ENCODE data around the gene CALN1. TPM values are rescaled to one million over a fixed set of nuclear protein-coding genes. Genes with fewer than 3 reads are reported as not detected.
"Not testable (repeated sequence)": the region's sequence is repeated elsewhere in the genome, so short reads cannot be mapped to it uniquely, and the experiment has no call there.

Gene CALN1
- total RNA-seq, 1 experiment from 2014 or later, result not detected

DNA sequence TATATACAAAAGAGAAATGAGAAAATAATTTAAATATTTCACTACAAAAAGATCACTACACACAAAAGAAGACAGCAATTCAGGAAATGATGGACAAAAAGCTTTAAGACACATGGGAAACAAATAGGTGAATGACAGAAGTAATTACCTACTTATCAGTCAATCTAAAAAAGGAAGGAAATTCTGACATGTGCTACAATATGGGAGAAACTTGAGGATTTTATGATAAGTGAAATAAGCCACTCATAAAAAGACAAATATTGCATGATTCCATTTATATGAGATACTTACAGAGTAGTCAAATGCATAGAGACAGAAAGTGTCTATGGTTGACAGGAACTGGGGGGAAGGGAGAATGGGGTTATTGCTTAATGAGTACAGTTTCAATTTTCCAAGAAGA, 339.2 kb downstream of the CALN1 start:
- no peaks in the 10 kb centered on the region for H3K36me3 ChIP-seq

DNA sequence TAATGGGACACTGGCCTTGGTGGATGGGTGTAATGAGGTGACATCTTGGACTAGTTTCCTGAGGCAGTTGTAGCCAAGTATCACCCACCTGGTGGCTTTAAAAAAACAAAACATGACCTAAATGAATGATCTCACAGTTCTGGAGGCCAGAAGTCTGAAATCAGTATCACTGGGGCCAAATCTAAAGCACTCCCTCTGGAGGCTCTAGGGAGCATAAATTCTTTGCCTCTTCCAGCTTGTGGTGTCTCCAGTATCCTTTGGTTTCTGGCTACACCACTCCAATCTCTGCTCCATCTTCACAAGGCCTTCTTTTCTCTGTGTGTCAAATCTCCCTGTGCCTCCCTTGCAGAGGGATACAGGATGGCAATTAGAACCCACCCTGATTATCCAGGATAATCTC, 342.9 kb downstream of the CALN1 start:
- Histone ChIP-seq H3K27me3 (no peaks in the 10 kb centered on the region), H3K4me3 (no peak overlapping the region), H3K9me3 (no peaks in the 10 kb centered on the region), H3K36me3 (no peaks in the 10 kb centered on the region)
- DNase-seq, result no peak

More for the DNA sequence above, 339.2 kb downstream of the CALN1 start:
- H3K9me3 ChIP-seq, result no peaks in the 10 kb centered on the region
- DNase-seq, result no peak
- no peaks in the 10 kb centered on the region for H3K27me3 ChIP-seq
- H3K4me3 ChIP-seq, result no peak overlapping the region

DNA sequence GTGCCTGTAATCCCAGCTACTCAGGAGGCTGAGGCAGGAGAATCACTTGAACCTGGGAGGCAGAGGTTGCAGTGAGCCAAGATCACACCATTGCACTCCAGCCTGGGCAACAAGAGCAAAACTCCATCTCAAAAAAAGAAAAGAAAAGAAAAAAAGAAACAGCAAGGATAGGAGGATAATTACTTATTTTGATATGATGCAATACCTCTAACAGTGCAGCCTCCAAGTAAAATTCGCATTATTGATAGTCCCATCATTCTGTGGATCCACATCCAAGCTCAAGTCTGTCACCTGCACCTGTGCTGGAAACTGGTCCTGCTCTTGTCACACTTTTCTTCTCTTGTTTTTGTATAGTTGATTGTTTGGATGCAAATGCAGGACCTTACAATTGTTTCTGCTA, 346.4 kb downstream of the CALN1 start:
- DNase-seq, H3K9me3 ChIP-seq, H3K4me3 ChIP-seq, H3K36me3 ChIP-seq, H3K27me3 ChIP-seq: not testable (repeated sequence)

DNA sequence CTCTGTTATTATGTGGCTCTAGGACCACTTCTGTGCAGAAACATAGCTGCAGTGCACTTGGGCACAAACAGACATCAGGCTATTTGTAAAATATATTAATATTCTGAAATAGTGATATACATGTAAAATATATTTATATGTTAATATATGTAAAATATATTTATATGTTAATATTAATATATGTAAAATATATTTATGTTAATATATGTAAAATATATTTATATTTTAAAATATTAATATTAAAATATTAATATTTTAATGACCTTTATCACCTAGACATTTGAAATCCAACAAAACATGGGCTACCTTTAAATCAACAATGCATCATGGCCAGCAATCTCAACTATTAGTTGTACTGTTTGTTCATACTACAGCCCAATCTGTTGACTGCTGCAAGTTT, 347.2 kb downstream of the CALN1 start:
- no peak for DNase-seq
- no peaks in the 10 kb centered on the region for H3K27me3 ChIP-seq
- H3K4me3 ChIP-seq, result no peak overlapping the region
- no peaks in the 10 kb centered on the region for H3K9me3 ChIP-seq
- no peaks in the 10 kb centered on the region for H3K36me3 ChIP-seq

DNA sequence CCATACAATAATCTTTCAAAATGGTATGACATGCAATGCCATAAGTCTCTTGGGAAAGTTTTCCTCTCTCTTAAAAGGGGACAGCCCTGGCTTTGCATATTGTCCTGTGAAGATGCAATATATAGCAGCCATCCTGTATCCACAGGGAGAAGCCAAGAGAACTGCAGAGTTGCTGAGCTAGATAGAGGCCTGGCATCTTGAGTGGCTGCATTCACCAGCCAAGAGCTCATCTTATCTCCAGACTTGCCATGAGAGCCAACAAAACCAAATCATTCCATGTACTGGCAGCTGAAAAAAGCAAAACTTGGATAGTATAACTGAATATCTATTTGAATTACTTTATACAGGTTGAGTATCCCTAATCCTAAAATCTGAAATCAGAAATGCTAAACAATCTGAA, 348.8 kb downstream of the CALN1 start:
- no peak for DNase-seq
- Histone ChIP-seq H3K36me3 (no peaks in the 10 kb centered on the region), H3K9me3 (no peaks in the 10 kb centered on the region), H3K27me3 (no peaks in the 10 kb centered on the region), H3K4me3 (no peak overlapping the region)

DNA sequence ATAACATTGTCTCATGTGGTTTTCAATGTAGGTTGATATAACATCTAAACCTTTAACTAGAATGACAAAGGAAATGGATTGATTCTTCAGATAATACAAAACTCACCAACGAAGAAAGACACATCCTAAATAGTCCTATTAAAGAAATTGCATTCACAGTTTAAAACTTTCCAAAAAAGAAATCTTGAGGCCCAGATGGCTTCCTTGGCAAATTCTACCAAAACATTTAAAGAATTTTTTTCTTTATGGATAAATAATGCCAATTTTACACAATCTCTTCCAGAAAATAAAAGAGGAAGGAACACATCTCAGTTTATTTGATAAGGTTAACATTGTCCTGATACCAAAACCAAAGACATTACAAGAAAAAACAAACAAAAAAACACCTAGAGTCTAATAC, 349.5 kb downstream of the CALN1 start:
- Histone ChIP-seq H3K27me3 (no peaks in the 10 kb centered on the region), H3K4me3 (no peak overlapping the region), H3K36me3 (no peaks in the 10 kb centered on the region), H3K9me3 (no peaks in the 10 kb centered on the region)
- no peak for DNase-seq

DNA sequence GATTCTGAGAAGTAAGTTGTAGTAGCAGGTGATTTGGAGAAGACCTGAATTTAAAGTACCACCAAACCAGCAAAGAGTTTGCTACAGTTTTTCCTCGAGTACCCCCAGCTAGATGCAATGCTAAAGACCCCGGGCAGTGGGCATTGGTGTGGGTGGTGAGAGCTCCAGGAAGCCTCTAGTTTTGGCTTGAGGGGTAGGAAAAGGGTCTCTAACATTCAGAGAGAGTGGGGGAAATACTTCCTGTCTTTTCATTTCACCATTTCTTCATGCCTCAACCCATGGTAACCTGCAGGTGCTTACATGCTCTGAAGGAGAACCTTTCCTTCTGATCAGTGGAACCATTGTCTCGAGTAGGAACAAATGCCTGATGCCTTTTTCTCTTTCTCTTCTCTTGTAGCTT, 352.2 kb downstream of the CALN1 start:
- Histone ChIP-seq H3K36me3 (no peaks in the 10 kb centered on the region), H3K9me3 (no peaks in the 10 kb centered on the region)

DNA sequence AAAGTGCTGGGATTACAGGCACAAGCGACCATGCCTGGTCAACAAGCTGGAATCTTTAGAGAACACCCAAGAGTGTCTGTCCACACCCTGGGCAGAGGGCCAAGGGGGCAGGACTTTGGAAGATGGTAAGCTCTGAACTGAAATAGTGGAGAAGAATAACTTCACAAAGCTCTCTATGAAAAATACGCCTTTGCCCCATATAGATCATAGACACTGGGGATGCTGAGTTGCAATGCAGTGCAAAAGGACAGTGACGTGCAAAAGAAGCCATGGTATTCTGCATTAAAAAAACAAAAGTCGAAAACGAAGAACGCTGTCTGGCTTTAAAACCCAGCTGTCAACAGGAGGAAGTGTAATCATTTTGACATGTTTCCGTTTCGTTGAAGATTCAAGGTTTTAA, 353.6 kb downstream of the CALN1 start:
- Histone ChIP-seq H3K9me3 (no peaks in the 10 kb centered on the region), H3K4me3 (no peak overlapping the region), H3K27me3 (no peaks in the 10 kb centered on the region), H3K36me3 (no peaks in the 10 kb centered on the region)
- DNase-seq, result peak; percentile 1

More for the DNA sequence above, 352.2 kb downstream of the CALN1 start:
- Histone ChIP-seq H3K4me3 (no peak overlapping the region), H3K27me3 (no peaks in the 10 kb centered on the region)
- no peak for DNase-seq

DNA sequence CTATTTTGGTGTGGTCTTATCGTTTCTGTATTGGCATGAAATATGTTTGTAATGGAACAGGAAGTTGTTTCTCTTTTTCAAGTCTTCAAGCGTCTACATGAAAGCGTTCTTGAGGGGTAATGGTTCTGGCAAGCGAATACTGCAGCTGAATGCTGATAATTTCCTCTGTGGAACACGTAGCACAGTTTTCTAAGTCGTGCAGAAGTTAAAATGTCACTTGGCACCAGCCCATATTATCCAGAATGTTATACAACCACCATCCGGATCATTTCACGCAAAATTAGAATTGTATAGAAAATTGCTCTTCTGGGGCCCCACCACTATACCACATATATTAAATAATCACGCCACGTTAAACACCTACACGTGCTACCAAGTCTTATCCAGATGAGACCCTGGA, 354.3 kb downstream of the CALN1 start:
- no peaks in the 10 kb centered on the region for H3K9me3 ChIP-seq
- H3K36me3 ChIP-seq, result no peaks in the 10 kb centered on the region
- no peak overlapping the region for H3K4me3 ChIP-seq
- no peaks in the 10 kb centered on the region for H3K27me3 ChIP-seq
- DNase-seq, result no peak

DNA sequence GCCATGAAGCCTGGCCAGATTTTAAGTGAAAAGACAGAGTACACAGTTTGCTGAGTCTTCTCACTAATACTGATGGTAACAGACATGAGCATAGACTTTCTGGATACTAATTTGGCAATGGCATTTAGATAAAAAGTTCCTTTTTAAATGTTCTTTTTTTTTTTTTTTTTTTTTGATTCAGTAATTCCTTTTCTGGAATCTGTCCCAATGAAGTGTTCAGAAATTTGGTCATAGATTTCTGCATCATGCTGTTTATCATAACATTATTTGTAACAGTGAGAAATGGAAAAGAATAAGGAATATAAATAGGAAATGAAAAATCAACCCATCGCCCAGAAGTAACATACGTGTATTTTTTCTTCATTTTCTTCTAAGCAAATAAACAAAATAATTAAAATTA, 354.9 kb downstream of the CALN1 start:
- H3K9me3 ChIP-seq, result no peaks in the 10 kb centered on the region

DNA sequence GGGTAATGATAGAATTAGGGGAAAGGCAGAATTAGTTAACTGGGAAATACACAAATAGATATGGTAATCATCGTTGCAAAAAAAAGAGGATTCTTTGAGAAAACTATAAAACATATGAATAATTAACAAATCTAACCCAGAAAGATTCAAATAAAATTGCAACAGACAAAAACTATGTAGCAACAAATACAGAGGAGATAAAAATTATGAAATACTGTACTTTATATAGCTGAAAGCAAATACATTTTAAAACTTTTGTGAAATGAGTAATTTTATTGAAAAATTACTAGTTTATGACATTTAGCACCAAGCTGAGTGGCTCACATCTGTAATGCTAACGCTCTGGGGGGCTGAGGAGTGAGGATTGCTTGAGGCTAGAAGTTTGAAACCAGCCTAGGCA, 356.7 kb downstream of the CALN1 start:
- Histone ChIP-seq H3K4me3 (no peak overlapping the region), H3K36me3 (no peaks in the 10 kb centered on the region), H3K27me3 (no peaks in the 10 kb centered on the region), H3K9me3 (no peaks in the 10 kb centered on the region)
- DNase-seq, result no peak

More for the DNA sequence above, 354.9 kb downstream of the CALN1 start:
- no peak for DNase-seq
- Histone ChIP-seq H3K4me3 (no peak overlapping the region), H3K27me3 (no peaks in the 10 kb centered on the region), H3K36me3 (no peaks in the 10 kb centered on the region)

DNA sequence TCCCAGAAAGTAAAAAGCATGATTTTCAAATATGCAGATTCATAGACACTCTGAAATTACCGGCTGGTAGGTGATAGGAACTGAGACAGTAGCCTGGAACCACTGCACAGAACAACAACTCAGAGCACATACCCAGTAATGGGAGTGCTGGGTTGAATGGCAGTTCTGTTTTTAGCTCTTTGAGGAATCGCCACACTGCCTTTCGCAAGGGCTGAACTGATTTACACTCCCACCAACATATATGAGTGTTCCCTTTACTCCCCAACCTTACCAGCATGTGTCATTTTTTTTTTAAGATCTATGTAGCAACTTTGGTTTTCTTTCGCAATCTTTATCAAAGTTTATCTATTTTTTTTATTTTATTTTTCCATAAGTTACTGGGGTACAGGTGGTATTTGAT, 358.8 kb downstream of the CALN1 start:
- Histone ChIP-seq H3K4me3 (no peak overlapping the region), H3K9me3 (no peaks in the 10 kb centered on the region), H3K27me3 (no peaks in the 10 kb centered on the region), H3K36me3 (no peaks in the 10 kb centered on the region)
- no peak for DNase-seq

DNA sequence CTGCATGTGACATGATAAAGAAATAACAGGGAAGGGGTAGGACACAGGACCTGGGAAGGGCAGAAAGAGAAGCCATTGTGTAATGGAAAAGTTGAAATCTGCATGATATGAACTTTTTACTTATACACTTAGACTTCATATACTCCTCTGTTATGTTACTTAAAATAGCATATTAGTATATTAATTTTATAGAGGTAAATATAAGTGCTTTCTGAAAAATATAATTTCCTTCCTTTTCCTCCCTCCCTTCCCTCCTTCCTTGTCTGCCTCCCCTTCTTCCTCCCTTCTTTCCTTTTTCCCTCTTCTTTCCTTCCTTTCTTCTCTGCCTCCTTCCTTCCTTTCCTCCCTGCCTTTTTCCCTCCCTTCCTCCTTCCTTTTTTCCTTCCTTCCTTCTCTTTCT, 363.7 kb downstream of the CALN1 start:
- no peaks in the 10 kb centered on the region for H3K9me3 ChIP-seq
- no peaks in the 10 kb centered on the region for H3K36me3 ChIP-seq
- H3K4me3 ChIP-seq, result no peak overlapping the region
- no peak for DNase-seq
- no peaks in the 10 kb centered on the region for H3K27me3 ChIP-seq

DNA sequence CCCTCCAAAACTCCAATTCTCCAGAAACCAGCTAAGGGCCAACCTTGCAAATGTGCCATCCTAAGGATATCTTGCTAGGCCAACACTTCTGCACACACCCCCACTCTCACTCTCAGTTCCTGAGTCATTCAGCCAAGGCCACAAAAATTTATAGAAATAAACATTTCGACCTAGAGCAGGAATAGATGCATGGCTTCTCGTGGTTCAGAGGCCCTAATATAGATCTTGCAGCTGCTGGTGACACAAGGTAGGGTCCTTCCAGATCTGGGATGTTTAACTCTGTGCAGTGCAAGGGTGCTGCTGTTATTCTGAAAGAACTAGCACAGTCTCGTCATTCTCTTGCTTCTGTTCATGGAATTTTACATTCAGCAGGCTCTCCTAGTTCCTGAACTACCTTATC, 369.3 kb downstream of the CALN1 start:
- Histone ChIP-seq H3K36me3 (no peaks in the 10 kb centered on the region), H3K27me3 (no peaks in the 10 kb centered on the region), H3K4me3 (no peak overlapping the region), H3K9me3 (no peaks in the 10 kb centered on the region)
- no peak for DNase-seq

DNA sequence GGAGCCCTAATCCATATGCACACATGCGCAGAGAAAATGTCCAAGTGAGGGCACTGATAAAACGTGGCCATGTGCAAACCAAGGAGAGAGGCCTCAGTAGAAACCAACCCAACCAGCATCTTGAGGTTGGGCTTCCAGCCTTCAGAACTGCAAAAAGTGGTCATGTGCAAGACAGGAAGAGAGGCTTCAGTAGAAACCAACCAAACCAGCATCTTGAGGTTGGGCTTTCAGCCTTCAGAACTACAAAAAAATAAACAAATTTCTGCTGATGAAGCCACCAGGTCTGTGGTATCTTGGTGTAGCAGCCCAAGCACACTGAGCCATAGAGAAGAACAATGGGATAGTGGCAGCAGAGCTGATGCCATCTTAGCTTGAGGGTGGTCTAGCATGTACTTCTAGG, 371.5 kb downstream of the CALN1 start:
- H3K9me3 ChIP-seq, result no peaks in the 10 kb centered on the region
- no peak overlapping the region for H3K4me3 ChIP-seq
- H3K36me3 ChIP-seq, result no peaks in the 10 kb centered on the region
- H3K27me3 ChIP-seq, result no peaks in the 10 kb centered on the region
- DNase-seq, result no peak

DNA sequence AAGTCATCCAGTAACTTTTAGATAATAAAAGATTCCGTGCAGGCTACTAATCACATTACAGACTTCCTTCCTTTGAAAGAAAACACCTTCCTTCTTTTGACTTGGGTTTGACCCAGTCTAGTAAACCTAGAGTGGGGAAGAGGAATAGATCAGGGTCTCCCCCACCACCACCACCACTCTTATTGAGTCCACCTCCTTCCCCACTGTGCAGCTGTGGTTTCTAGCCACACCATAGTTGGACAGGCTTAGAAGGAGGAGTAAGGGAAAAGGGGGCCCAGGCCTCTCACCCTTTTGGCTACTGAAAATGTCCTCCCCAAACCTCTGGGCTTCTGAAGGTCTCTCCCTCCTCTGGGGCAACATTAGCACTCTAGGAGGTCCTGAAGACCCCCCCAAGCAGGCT, 372.7 kb downstream of the CALN1 start:
- no peak overlapping the region for H3K4me3 ChIP-seq
- no peaks in the 10 kb centered on the region for H3K9me3 ChIP-seq
- no peaks in the 10 kb centered on the region for H3K36me3 ChIP-seq
- H3K27me3 ChIP-seq, result no peaks in the 10 kb centered on the region
- no peak for DNase-seq

DNA sequence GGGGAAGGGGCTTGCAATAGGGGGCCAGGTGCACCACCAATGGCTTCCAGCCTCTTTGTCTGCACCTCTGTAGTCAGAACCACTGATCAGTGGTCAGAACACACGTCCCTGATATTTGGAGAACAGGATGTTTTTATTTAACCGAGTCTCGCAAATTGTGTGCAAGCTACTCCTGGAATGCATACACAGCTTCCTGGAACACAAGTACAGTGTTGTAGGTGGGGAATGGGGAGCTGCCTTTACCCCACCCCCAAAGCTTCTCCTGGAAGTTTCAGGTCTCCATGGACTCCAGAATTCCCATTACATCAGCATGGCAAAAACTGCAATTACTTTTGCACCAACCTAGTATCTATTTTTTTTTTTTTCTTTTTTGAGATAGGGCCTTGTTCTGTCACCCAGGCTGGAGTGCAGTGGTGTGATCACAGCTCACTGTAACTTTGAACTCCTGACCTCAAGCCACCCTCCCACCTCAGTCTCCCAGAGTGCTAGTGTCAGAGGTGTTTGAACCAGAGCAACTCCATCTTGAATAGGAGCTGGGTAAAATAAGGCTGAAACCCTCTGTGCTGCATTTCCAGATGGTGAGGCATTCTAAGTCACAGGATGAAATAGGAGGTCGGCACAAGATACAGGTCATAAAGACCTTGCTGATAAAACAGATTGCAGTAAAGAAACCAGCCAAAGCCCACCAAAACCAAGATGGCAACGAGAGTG, 374.0 kb downstream of the CALN1 start:
- no peak for DNase-seq
- H3K27me3 ChIP-seq, result no peaks in the 10 kb centered on the region
- H3K9me3 ChIP-seq, result no peaks in the 10 kb centered on the region
- H3K36me3 ChIP-seq, result no peaks in the 10 kb centered on the region
- no peak overlapping the region for H3K4me3 ChIP-seq

DNA sequence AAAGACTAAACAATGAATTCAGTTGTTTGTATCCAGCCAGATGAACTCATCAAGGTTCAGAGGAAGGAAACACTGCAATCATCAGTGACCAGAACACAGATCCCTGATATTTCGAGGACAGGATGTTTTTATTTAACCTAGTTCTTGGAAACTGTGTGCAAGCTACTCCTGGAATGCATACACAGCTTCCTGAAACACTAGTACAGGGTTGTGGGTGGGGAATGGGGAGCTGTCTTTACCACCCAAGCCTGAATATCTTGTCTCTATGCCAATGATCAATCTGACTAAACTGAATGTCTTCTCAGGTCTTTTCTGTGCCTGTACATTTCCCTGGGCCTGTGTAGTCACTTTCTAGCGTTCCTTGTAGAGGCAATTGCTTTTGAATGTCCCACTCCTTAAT, 374.6 kb downstream of the CALN1 start:
- H3K9me3 ChIP-seq, result no peaks in the 10 kb centered on the region
- H3K4me3 ChIP-seq, result no peak overlapping the region

DNA sequence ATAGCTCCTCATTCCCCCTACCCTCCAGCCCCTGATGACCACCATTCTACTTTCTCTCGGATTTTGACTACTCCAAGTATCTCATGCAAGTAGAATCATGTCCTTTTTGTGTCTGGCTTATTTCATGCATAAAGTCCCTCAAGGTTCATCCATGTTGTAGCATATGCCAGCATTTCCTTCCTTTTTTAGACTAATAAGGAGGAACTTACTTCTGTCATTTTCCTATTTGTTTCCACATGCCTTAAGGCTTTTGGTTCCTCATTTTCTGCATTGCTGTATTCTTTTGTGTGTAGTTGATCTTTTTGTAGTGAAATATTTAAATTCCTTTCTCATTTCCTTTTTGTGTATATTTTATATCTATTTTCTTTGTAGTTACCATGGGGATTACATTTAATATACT, 376.9 kb downstream of the CALN1 start:
- Histone ChIP-seq H3K27me3 (no peaks in the 10 kb centered on the region), H3K36me3 (no peaks in the 10 kb centered on the region), H3K4me3 (no peak overlapping the region), H3K9me3 (no peaks in the 10 kb centered on the region)
- DNase-seq, result no peak

More for the DNA sequence above, 374.6 kb downstream of the CALN1 start:
- Histone ChIP-seq H3K36me3 (no peaks in the 10 kb centered on the region), H3K27me3 (no peaks in the 10 kb centered on the region)
- DNase-seq, result no peak

All from MG63 (cell line).